Heart left ventricle (tissue), 16 donors: ENCODE data around the gene WFS1. TPM values are rescaled to one million over a fixed set of nuclear protein-coding genes. Genes with fewer than 3 reads are reported as not detected.

ENCODE experiments used
- ATAC-seq, 4 donors: fragments of 200-7000 bp; cut with Tn5 transposase; one replicate each; pipeline ENCODE4 v1.9.1; 2020 to 2022; ENCODE audit warnings: moderate library complexity in 4 of 4, mild to moderate bottlenecking in 3 of 4, moderate number of reproducible peaks in 1 of 4
- DNase-seq, 5 donors: peaks; one replicate each; pipeline ENCODE4 v3.0.0-alpha.2; 2020
- H3K27ac ChIP-seq, 12 donors: fragments of 200-600 bp; sonication (generic) in 4 of 12; one replicate each; pipeline versions ENCODE4 v1.5.0 to v1.8.0; 2016 to 2022; ENCODE audit warnings: mild to moderate bottlenecking in 2 of 12
- H3K27me3 ChIP-seq, 9 donors: fragments of 200-600 bp; sonication (generic) in 2 of 9; one replicate each; pipeline versions ENCODE4 v1.5.1 to v1.8.0; 2016 to 2022; ENCODE audit warnings: mild to moderate bottlenecking in 3 of 9
- H3K36me3 ChIP-seq, 9 donors: fragments of 200-600 bp; sonication (generic) in 2 of 9; one replicate each; pipeline versions ENCODE4 v1.5.0 to v1.8.0; 2018 to 2022; ENCODE audit warnings: mild to moderate bottlenecking in 2 of 9
- H3K4me1 ChIP-seq, 12 donors: fragments of 200-600 bp; sonication (generic) in 4 of 12; one replicate each; pipeline versions ENCODE4 v1.5.0 to v1.8.0; 2016 to 2022; ENCODE audit warnings: mild to moderate bottlenecking in 3 of 12
- H3K4me3 ChIP-seq, 12 donors: fragments of 200-600 bp; sonication (generic) in 4 of 12; one replicate each; pipeline versions ENCODE4 v1.5.0 to v1.8.0; 2017 to 2022; ENCODE audit warnings: mild to moderate bottlenecking in 9 of 12, moderate library complexity in 4 of 12
- H3K9me3 ChIP-seq, 12 donors: fragments of 200-600 bp; sonication (generic) in 4 of 12; one replicate each; pipeline versions ENCODE4 v1.5.0 to v1.8.0; 2016 to 2022; ENCODE audit warnings: mild to moderate bottlenecking in 1 of 12
- POLR2A ChIP-seq, 2 donors: fragments of 450-650 bp; IDR thresholded peaks; one replicate each; pipeline ENCODE4 v1.6.1; 2017; ENCODE audit warnings: antibody characterized with exemption in 2 of 2, mild to moderate bottlenecking in 2 of 2, moderate library complexity in 2 of 2
- WGBS, 4 donors: extraction: QIAGEN DNeasy Blood & Tissue Kit in 2 of 4; methylation state at CpG; one replicate each; pipeline versions ENCODE4 v1.1.5 to v1.1.7; 2013 to 2018; 5-methylcytosine and 5-hydroxymethylcytosine counted together
- intact Hi-C, 10 donors: fragments of 100-400 bp; cut with DNase I; formaldehyde crosslinking; loops; one replicate each; pipeline versions ENCODE4 v1.11.1 to v1.14.2; 2022
- polyA plus RNA-seq, 2 donors: library from polyadenylated mRNA; stranded (reverse); fragments of 200-250 nt; gene quantifications; one replicate each; pipeline ENCODE4 v1.2.3, GENCODE V29; 2013
- total RNA-seq, 9 donors: library from RNA; depleted of rRNA in 2 of 9; stranded (reverse); fragments of >200 nt in 2 of 9; fragmentation: NEBNext Ultra II Directional in 3 of 9; extraction: Animal tissue kit (Norgen Biotek cat#: 25700) in 3 of 9; gene quantifications; one replicate each; pipeline versions ENCODE4 v1.1.0 to v1.2.4, GENCODE V29; 2016 to 2023
- TF ChIP-seq, protein P1 (sequence below), 12 donors: fragments of 200-600 bp; sonication (generic) in 4 of 12; IDR thresholded peaks; one replicate each; pipeline versions ENCODE4 v1.5.0 to v1.8.0; 2018 to 2022; ENCODE audit warnings: antibody characterized with exemption in 12 of 12, mild to moderate bottlenecking in 5 of 12
- donor health status: ischemic (EF 13 %, LVEDD 7.1; RV severe dilation, severe dysfunction).
- donor health status: healthy with polysubstance abuse.
- donor health status: DM: no; HTN: yes; CAD: no.
- donor health status: DM: no; HTN: no; CAD: no.
- donor health status: ischemic (EF 25% LVEDD 6.9; RV normal size, moderate dysfunction).
- donor health status: ischemic (EF 25% LVEDD 5.7; RV mildly dilated, moderate dysfunction).
- donor health status: healthy.
- donor health status: DM: yes; HTN: yes; CAD: no.
- donor health status: ischemic (EF 35%, LVEDD 5.7; RV mildly dilated, moderate dysfunction).
- donor health status: nonischemic (EF 11% LVEDD 7.7; RV severe dilation, severe dysfunction).
- donor health status: DM: yes; HTN: yes; CAD: no.
- donor health status: PGD.
- donor health status: ischemic (EF 29% LVEDD 5.4; RV normal size, mild dysfunction).
- donor health status: nonischemic (EF 23%, LVEDD 6.1; RV moderate dilation, normal function).

The WFS1 gene
- total and polyA plus RNA-seq, 11 donors = 44.8 to 202 (median 73.2) TPM

- WGBS, 4 donors = 37 to 46% (median 45%) methylated on average over 18 of the region's 18 CpGs
- intact Hi-C loops = loop anchor here in 3 of 10 donors (10.0 kb wide), 2 partner anchors 263 to 287 kb away; no protein-coding TSS in a partner anchor
These were observed 12.2 kb upstream of the WFS1 start for GRCh38 chr4:6257247-6258025.

DNA sequence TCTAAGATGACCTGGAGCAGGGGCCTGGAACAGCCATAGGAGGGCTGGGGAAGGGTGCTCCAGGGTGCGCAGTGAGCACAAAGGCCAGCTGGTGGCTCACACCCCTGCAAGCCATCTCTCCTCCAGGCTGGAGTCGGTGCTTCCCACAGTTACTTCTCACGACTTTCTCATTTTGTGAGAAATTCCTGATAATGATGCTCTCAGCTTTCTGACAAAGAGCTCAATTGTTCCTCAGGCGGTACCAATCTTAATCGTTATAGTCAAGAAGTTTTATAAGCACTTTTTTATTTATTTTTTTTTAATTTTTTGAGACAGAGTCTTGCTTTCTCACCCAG, 11.7 kb upstream of the WFS1 start:
- no peaks in the 10 kb centered on the region for H3K4me1 ChIP-seq
- WGBS, 4 donors = 56 to 76% (median 67%) methylated on average over 5 of the region's 5 CpGs
- H3K27me3 ChIP-seq = peaks cover 0 to 17% (median 0%) of the 10 kb centered on the region in 9 donors
- ATAC-seq = no peak
- DNase-seq = peak in 1 of 5 donors; percentile 3
- H3K27ac ChIP-seq = no peak overlapping the region
- H3K4me3 ChIP-seq = no peak overlapping the region
- H3K36me3 ChIP-seq = no peaks in the 10 kb centered on the region
- H3K9me3 ChIP-seq = no peaks in the 10 kb centered on the region
- TF ChIP-seq, protein P1, sequence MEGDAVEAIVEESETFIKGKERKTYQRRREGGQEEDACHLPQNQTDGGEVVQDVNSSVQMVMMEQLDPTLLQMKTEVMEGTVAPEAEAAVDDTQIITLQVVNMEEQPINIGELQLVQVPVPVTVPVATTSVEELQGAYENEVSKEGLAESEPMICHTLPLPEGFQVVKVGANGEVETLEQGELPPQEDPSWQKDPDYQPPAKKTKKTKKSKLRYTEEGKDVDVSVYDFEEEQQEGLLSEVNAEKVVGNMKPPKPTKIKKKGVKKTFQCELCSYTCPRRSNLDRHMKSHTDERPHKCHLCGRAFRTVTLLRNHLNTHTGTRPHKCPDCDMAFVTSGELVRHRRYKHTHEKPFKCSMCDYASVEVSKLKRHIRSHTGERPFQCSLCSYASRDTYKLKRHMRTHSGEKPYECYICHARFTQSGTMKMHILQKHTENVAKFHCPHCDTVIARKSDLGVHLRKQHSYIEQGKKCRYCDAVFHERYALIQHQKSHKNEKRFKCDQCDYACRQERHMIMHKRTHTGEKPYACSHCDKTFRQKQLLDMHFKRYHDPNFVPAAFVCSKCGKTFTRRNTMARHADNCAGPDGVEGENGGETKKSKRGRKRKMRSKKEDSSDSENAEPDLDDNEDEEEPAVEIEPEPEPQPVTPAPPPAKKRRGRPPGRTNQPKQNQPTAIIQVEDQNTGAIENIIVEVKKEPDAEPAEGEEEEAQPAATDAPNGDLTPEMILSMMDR (IDR thresholded peaks at IDR 0.05) = no peak
- no peak for TF ChIP-seq POLR2A (IDR thresholded peaks at IDR 0.05)
- intact Hi-C loops = loop anchor here in 3 of 10 donors (10.0 kb wide), 2 partner anchors 263 to 287 kb away; no protein-coding TSS in a partner anchor

More at GRCh38 chr4:6257247-6258025, 12.2 kb upstream of the WFS1 start:
- TF ChIP-seq, protein P1 (IDR thresholded peaks at IDR 0.05) = no peak
- no peak for TF ChIP-seq POLR2A (IDR thresholded peaks at IDR 0.05)
- no peaks in the 10 kb centered on the region for H3K9me3 ChIP-seq
- peaks cover 0 to 17% (median 0%) of the 10 kb centered on the region in 9 donors for H3K27me3 ChIP-seq
- H3K36me3 ChIP-seq = no peaks in the 10 kb centered on the region
- H3K27ac ChIP-seq = no peak overlapping the region
- DNase-seq (peak in 1 of 5 donors; percentile 54), ATAC-seq (peak in 2 of 4 donors; percentile 22 to 38)
- H3K4me1 ChIP-seq = no peaks in the 10 kb centered on the region
- no peak overlapping the region for H3K4me3 ChIP-seq

DNA sequence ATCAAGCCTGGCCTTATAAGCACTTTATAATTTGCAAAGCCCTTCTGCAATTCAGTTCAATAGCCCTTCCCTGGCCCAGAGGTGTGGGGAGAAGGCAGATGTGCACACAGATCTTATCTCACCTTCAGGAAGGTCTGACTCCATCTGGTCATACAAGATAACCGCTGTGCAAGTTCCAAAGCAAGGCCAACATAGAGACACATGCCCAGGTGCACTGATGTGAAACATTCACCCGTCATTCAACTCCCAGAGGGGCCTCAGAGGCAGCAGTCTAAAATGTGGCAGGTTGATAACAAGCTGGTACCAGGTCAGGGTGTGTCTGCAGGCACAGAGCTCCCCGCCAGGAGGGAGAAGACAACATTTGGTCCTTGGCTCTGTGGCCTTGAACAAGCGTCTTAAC, 10.9 kb upstream of the WFS1 start:
- WGBS, 4 donors = 76 to 85% (median 79%) methylated on average over 2 to 4 of the region's 4 CpGs
- TF ChIP-seq, protein P1 (IDR thresholded peaks at IDR 0.05) = no peak
- no peak for TF ChIP-seq POLR2A (IDR thresholded peaks at IDR 0.05)
- Histone ChIP-seq H3K9me3 (no peaks in the 10 kb centered on the region), H3K4me1 (no peaks in the 10 kb centered on the region), H3K36me3 (no peaks in the 10 kb centered on the region), H3K4me3 (no peak overlapping the region), H3K27ac (no peak overlapping the region), H3K27me3 (peaks cover 0 to 17% (median 0%) of the 10 kb centered on the region in 9 donors)
- DNase-seq = no peak
- ATAC-seq = no peak
- intact Hi-C loops = loop anchor here in 3 of 10 donors (10.0 kb wide), 2 partner anchors 264 to 286 kb away; no protein-coding TSS in a partner anchor

- peaks cover 0 to 17% (median 0%) of the 10 kb centered on the region in 9 donors for H3K27me3 ChIP-seq
- no peaks in the 10 kb centered on the region for H3K36me3 ChIP-seq
- no peak overlapping the region for H3K4me3 ChIP-seq
- no peak for ATAC-seq
- no peaks in the 10 kb centered on the region for H3K4me1 ChIP-seq
- no peaks in the 10 kb centered on the region for H3K9me3 ChIP-seq
- TF ChIP-seq POLR2A (IDR thresholded peaks at IDR 0.05) = no peak
- TF ChIP-seq, protein P1 (IDR thresholded peaks at IDR 0.05) = no peak
- H3K27ac ChIP-seq = no peak overlapping the region
- intact Hi-C loops = loop anchor here in 3 of 10 donors (10.0 kb wide), 2 partner anchors 265 to 285 kb away; no protein-coding TSS in a partner anchor
- 75 to 85% (median 83%) methylated on average over 8 of the region's 8 CpGs for WGBS, 4 donors
- DNase-seq = peak in 1 of 5 donors; percentile 7
These were observed 9.8 kb upstream of the WFS1 start for GRCh38 chr4:6259886-6260285.
